ENCODE data around the gene MEIOC. TPM values are rescaled to one million over a fixed set of nuclear protein-coding genes. Genes with fewer than 3 reads are reported as not detected.
"Not testable (repeated sequence)": the region's sequence is repeated elsewhere in the genome, so short reads cannot be mapped to it uniquely, and the experiment has no call there.

Gene MEIOC
- total RNA-seq, 1 donor from 2014 or later: 0.52 TPM

DNA sequence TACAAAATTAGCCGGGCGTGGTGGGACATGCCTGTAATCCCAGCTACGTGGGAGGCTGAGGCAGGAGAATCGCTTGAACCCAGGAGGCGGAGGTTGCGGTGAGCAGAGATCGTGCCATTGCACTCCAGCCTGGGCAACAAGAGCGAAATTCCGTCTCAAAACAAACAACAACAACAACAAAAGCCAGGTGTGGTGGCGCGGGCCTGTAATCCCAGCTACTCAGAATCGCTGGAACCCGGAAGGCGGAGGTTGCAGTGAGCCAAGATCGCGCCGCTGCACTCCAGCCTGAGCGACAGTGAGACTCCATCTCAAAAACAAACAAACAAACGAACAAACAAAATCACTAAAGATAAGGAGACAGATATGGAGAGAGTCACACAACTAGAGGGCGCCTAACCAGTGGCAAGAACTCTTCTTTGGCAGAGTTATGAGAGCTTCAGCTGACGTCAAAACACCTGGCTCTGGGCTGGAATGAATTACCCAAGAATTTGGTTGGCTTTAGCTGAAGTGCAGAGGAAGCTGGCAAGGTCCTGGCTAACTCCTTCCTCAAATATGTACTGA is 34.6 kb downstream of the MEIOC start:
- not testable (repeated sequence) for H3K9ac ChIP-seq (ENCODE audit: low read depth in 1 of 3, low read length in 3 of 3); H3K9me3 ChIP-seq (ENCODE audit: control insufficient read depth in 3 of 3, low read length in 3 of 3); H3K27ac ChIP-seq (ENCODE audit: low read depth, low read length); H3K4me3 ChIP-seq (ENCODE audit: low read length in 3 of 3); H3K27me3 ChIP-seq (ENCODE audit: control insufficient read depth in 3 of 3, insufficient read depth in 3 of 3, low read length in 3 of 3); H3K36me3 ChIP-seq (ENCODE audit: control insufficient read depth in 3 of 3, insufficient read depth in 3 of 3, low read length in 3 of 3)
- peaks cover 11 to 29% (median 25%) of the 10 kb centered on the region in 3 donors for H3K4me1 ChIP-seq (ENCODE audit: control insufficient read depth in 3 of 3, insufficient read depth in 3 of 3, low read length in 3 of 3)

- no peak overlapping the region for H3K9ac ChIP-seq (ENCODE audit: low read depth in 1 of 3, low read length in 3 of 3)
- H3K4me1 ChIP-seq (ENCODE audit: control insufficient read depth in 3 of 3, insufficient read depth in 3 of 3, low read length in 3 of 3): peaks cover 6 to 18% (median 11%) of the 10 kb centered on the region in 3 donors
These were observed 37.3 kb downstream of the MEIOC start for GRCh38 chr17:44693609-44694008.

GRCh38 chr17:44700288-44700687 is 44.0 kb downstream of the MEIOC start:
- H3K9ac ChIP-seq (ENCODE audit: low read depth in 1 of 3, low read length in 3 of 3); H3K27ac ChIP-seq (ENCODE audit: low read depth, low read length); H3K4me1 ChIP-seq (ENCODE audit: control insufficient read depth in 3 of 3, insufficient read depth in 3 of 3, low read length in 3 of 3); H3K9me3 ChIP-seq (ENCODE audit: control insufficient read depth in 3 of 3, low read length in 3 of 3); H3K4me3 ChIP-seq (ENCODE audit: low read length in 3 of 3); H3K36me3 ChIP-seq (ENCODE audit: control insufficient read depth in 3 of 3, insufficient read depth in 3 of 3, low read length in 3 of 3); H3K27me3 ChIP-seq (ENCODE audit: control insufficient read depth in 3 of 3, insufficient read depth in 3 of 3, low read length in 3 of 3): not testable (repeated sequence)

More at GRCh38 chr17:44693609-44694008, 37.3 kb downstream of the MEIOC start:
- Histone ChIP-seq H3K4me3 (ENCODE audit: low read length in 3 of 3) (no peak overlapping the region), H3K9me3 (ENCODE audit: control insufficient read depth in 3 of 3, low read length in 3 of 3) (no peaks in the 10 kb centered on the region), H3K36me3 (ENCODE audit: control insufficient read depth in 3 of 3, insufficient read depth in 3 of 3, low read length in 3 of 3) (peaks cover 0 to 2% (median 0%) of the 10 kb centered on the region in 3 donors), H3K27ac (ENCODE audit: low read depth, low read length) (no peak overlapping the region), H3K27me3 (ENCODE audit: control insufficient read depth in 3 of 3, insufficient read depth in 3 of 3, low read length in 3 of 3) (no peaks in the 10 kb centered on the region)

DNA sequence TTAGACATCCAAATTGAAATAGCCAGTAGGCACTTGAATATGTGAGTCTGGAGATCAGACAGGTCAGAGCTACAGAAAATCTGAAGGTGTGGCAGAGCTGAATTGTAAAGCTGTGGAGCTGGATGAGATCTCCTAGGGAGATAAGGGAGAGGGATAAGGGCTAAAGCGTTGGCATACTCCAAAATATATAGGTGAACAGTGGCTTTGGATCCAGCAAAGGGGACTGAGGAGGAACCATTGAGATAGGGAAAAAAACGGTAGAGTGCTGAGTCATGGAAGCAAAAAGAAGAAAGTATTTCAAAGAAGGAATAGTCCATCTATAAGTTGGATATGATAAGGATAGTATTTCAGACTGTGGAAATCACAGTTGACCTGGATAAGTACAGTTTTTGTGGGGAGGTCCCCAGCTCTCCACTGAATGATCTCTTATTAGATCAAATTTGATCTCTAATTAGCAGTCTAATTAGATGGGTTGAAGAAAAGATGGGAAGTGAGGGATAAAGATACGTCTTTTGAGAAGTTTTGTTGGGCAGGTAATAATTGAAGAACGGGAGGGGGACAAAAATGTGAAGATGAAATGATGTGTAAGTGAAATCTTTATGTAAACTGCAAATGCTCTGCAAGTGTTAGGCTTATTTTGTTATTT is 51.6 kb downstream of the MEIOC start:
- peaks cover 7 to 17% (median 8%) of the 10 kb centered on the region in 3 donors for H3K4me1 ChIP-seq (ENCODE audit: control insufficient read depth in 3 of 3, insufficient read depth in 3 of 3, low read length in 3 of 3)
- H3K36me3 ChIP-seq (ENCODE audit: control insufficient read depth in 3 of 3, insufficient read depth in 3 of 3, low read length in 3 of 3): no peaks in the 10 kb centered on the region
- peak overlapping the region; percentile 89 to 100 (median 100) for H3K4me3 ChIP-seq (ENCODE audit: low read length in 3 of 3)
- H3K27ac ChIP-seq (ENCODE audit: low read depth, low read length): peak overlapping the region; percentile 87
- H3K27me3 ChIP-seq (ENCODE audit: control insufficient read depth in 3 of 3, insufficient read depth in 3 of 3, low read length in 3 of 3): no peaks in the 10 kb centered on the region
- H3K9ac ChIP-seq (ENCODE audit: low read depth in 1 of 3, low read length in 3 of 3): peak overlapping the region; percentile 86 to 91 (median 90)
- H3K9me3 ChIP-seq (ENCODE audit: control insufficient read depth in 3 of 3, low read length in 3 of 3): no peaks in the 10 kb centered on the region

DNA sequence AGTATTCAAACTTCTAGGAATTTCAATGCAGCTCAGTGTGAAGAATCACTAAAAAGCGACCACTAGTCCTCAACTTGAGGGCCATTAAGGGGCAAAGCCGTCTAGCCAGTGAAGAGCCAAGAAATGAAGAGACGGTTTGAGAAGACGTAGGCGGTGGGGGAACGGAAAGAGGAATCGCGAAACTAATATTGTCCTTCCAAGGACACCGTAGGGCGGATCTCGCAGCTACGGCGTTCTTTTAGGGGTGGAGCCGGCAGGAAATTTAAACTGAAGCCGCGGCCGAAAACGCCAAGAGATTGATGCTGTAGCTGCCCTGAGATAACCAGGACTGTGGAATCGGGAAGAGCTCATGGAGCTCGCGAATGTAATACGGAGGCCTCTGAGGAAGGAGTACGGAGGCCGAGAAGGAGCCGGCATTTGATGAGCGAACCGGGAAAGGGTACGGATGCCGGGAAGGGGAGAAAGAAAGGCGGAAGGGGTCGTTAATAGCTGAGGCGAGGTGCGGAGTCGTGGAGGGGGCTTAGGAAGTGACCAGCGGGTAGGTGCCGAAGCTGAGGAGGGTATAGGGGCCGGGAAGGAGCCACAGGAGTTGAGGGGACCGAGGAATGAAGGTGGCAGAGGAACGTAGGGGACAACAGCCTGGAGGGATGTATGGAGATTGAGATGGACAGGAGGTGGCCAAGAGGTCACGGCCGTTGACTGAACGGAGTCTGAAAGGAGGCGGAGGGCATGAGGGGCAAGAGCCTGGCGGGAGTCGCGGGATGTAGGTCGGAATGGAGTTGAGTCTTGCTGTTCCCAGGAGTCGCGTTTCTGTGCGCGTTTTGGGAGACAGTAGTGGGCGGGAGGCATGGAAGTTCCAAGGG is 52.4 kb downstream of the MEIOC start, which contains the start of gene DBF4B:
Gene DBF4B, plus strand, starts transcription at position 265 of the 863 bp plus-strand sequence. Its CDS starts 156 bp downstream, at position 421.
- Histone ChIP-seq H3K4me1 (ENCODE audit: control insufficient read depth in 3 of 3, insufficient read depth in 3 of 3, low read length in 3 of 3) (peaks cover 7 to 17% (median 8%) of the 10 kb centered on the region in 3 donors), H3K9ac (ENCODE audit: low read depth in 1 of 3, low read length in 3 of 3) (peak within 1 kb of the TSS; percentile 86 to 91 (median 90)), H3K9me3 (ENCODE audit: control insufficient read depth in 3 of 3, low read length in 3 of 3) (no peaks in the 10 kb centered on the region), H3K27me3 (ENCODE audit: control insufficient read depth in 3 of 3, insufficient read depth in 3 of 3, low read length in 3 of 3) (no peaks in the 10 kb centered on the region), H3K4me3 (ENCODE audit: low read length in 3 of 3) (peak within 1 kb of the TSS; percentile 89 to 100 (median 100)), H3K27ac (ENCODE audit: low read depth, low read length) (peak within 1 kb of the TSS; percentile 87), H3K36me3 (ENCODE audit: control insufficient read depth in 3 of 3, insufficient read depth in 3 of 3, low read length in 3 of 3) (no peaks in the 10 kb centered on the region)

DNA sequence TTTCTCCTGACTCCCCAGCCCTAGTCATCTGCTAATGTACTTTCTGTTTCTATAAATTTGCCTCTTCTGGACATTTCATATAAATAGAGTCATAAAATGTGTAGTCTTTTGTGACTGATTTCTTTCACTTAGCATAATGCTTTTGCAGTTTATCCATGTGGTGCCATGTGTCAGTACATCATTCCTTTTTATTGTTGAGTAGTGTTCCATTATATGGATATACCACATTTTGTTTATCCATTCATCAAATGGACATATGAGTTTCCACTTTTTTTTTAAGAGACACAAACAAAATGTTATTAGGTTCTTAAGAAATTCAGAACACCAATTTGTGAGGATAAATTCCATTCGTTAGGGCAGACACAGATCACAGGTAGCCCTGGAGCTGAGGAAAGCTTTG is 63.2 kb downstream of the MEIOC start:
- Histone ChIP-seq H3K9ac (ENCODE audit: low read depth in 1 of 3, low read length in 3 of 3) (no peak overlapping the region), H3K9me3 (ENCODE audit: control insufficient read depth in 3 of 3, low read length in 3 of 3) (no peaks in the 10 kb centered on the region), H3K4me1 (ENCODE audit: control insufficient read depth in 3 of 3, insufficient read depth in 3 of 3, low read length in 3 of 3) (no peaks in the 10 kb centered on the region), H3K27ac (ENCODE audit: low read depth, low read length) (no peak overlapping the region), H3K27me3 (ENCODE audit: control insufficient read depth in 3 of 3, insufficient read depth in 3 of 3, low read length in 3 of 3) (no peaks in the 10 kb centered on the region), H3K36me3 (ENCODE audit: control insufficient read depth in 3 of 3, insufficient read depth in 3 of 3, low read length in 3 of 3) (peaks cover 4 to 8% (median 4%) of the 10 kb centered on the region in 3 donors), H3K4me3 (ENCODE audit: low read length in 3 of 3) (no peak overlapping the region)

DNA sequence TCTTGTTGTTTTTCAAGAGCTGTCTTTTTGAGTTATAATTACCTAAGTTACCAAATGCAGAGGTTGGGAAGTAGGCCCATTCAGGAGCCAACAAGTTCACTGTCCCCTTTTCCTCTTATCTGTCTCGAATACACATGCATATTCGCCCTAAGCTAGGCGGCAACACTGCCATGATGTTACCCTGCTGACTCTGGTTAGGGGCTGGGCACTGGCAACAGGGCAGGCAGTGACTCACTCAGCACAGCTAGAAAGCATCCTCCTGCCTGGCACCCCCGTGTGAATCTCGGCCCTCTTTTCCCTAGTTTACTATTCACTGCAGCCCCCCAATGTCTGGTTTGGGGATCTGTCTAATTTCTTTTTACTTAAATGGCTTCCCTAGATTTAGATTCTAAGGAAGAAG is 66.0 kb downstream of the MEIOC start:
- Histone ChIP-seq H3K36me3 (ENCODE audit: control insufficient read depth in 3 of 3, insufficient read depth in 3 of 3, low read length in 3 of 3) (peaks cover 4 to 8% (median 4%) of the 10 kb centered on the region in 3 donors), H3K27ac (ENCODE audit: low read depth, low read length) (no peak overlapping the region), H3K27me3 (ENCODE audit: control insufficient read depth in 3 of 3, insufficient read depth in 3 of 3, low read length in 3 of 3) (no peaks in the 10 kb centered on the region), H3K9me3 (ENCODE audit: control insufficient read depth in 3 of 3, low read length in 3 of 3) (no peaks in the 10 kb centered on the region), H3K4me3 (ENCODE audit: low read length in 3 of 3) (no peak overlapping the region), H3K9ac (ENCODE audit: low read depth in 1 of 3, low read length in 3 of 3) (no peak overlapping the region), H3K4me1 (ENCODE audit: control insufficient read depth in 3 of 3, insufficient read depth in 3 of 3, low read length in 3 of 3) (no peaks in the 10 kb centered on the region)

Small RNA genes within 50 kb of the gene (small RNA-seq; reads per million reads assigned to genes)
- gene RN7SL819P (not detected), gene SMCO4P1 (not detected)

Other genes starting within 250 kb of the MEIOC start
- gene GPATCH8, start 153.1 kb upstream of the MEIOC start, total RNA-seq: 25.1 TPM
- gene FZD2, start 99.0 kb upstream of the MEIOC start, total RNA-seq: 8.9 TPM
- gene CCDC43, start 33.3 kb downstream of the MEIOC start, total RNA-seq: 29.7 TPM
- 2.6 TPM for gene DBF4B, start 52.2 kb downstream of the MEIOC start, total RNA-seq
- 0.52 TPM for gene ADAM11, start 102.5 kb downstream of the MEIOC start, total RNA-seq
- gene GJC1, start 173.8 kb downstream of the MEIOC start, total RNA-seq: 24.5 TPM
- 8.9 TPM for gene HIGD1B, start 191.4 kb downstream of the MEIOC start, total RNA-seq
- 79.3 TPM for gene EFTUD2, start 243.0 kb downstream of the MEIOC start, total RNA-seq